Immature natural killer cell (primary cell): ENCODE measurements around the gene PRKAG2. TPM values are rescaled to one million over a fixed set of nuclear protein-coding genes. Genes with fewer than 3 reads are reported as not detected.

Experiments used
- DNase-seq, 3 donors: peaks; one replicate each; pipeline ENCODE4 v3.0.0; 2022; ENCODE audit warnings: mixed read lengths in 1 of 3
- H3K27ac Mint-ChIP-seq, 6 donors: one replicate each; pipeline ENCODE4 v1.8.0; 2020; ENCODE audit warnings: mixed read lengths in 6 of 6, mild to moderate bottlenecking in 5 of 6, inconsistent platforms in 4 of 6, moderate library complexity in 3 of 6
- H3K27me3 Mint-ChIP-seq, 3 donors: one replicate each; pipeline ENCODE4 v1.8.0; 2020 to 2021; ENCODE audit warnings: low read depth in 3 of 3, mild to moderate bottlenecking in 3 of 3, mixed read lengths in 3 of 3, moderate library complexity in 3 of 3, inconsistent platforms in 1 of 3
- H3K36me3 Mint-ChIP-seq, 3 donors: one replicate each; pipeline ENCODE4 v1.8.0; 2020; ENCODE audit warnings: mixed read lengths in 3 of 3, inconsistent platforms in 2 of 3, mild to moderate bottlenecking in 2 of 3
- H3K4me1 Mint-ChIP-seq, 2 donors: one replicate each; pipeline ENCODE4 v1.8.0; 2020; ENCODE audit warnings: inconsistent platforms in 2 of 2, mild to moderate bottlenecking in 2 of 2, mixed read lengths in 2 of 2, moderate library complexity in 1 of 2
- H3K4me3 Mint-ChIP-seq, 5 donors: one replicate each; pipeline ENCODE4 v1.8.0; 2020; ENCODE audit warnings: mild to moderate bottlenecking in 5 of 5, mixed read lengths in 5 of 5, inconsistent platforms in 3 of 5, moderate library complexity in 3 of 5
- H3K9me3 Mint-ChIP-seq, 6 donors: one replicate each; pipeline ENCODE4 v1.8.0; 2020; ENCODE audit warnings: mild to moderate bottlenecking in 6 of 6, mixed read lengths in 6 of 6, inconsistent platforms in 4 of 6, moderate library complexity in 3 of 6
- polyA plus RNA-seq, 3 donors: library from polyadenylated mRNA; unstranded; fragments of 300-500 nt; fragmentation: Illumina TruSeq; gene quantifications; one replicate each; pipeline ENCODE4 v1.2.3, GENCODE V29; 2021

Gene PRKAG2
- polyA plus RNA-seq, 3 donors from 2014 or later: 14.7 to 22.5 (median 19.1) TPM

- H3K36me3 Mint-ChIP-seq: no peaks in the 10 kb centered on the region
- DNase-seq: no peak
Measured at GRCh38 chr7:151840088-151840910, 36.6 kb downstream of the PRKAG2 start.

GRCh38 chr7:151839451-151839921 is 37.4 kb downstream of the PRKAG2 start:
- no peak for DNase-seq
- Mint-ChIP-seq H3K27ac (peak overlapping the region; percentile 82 to 95 (median 90)), H3K27me3 (peaks cover 0 to 16% (median 5%) of the 10 kb centered on the region in 3 donors), H3K4me3 (peak overlapping the region; percentile 78 to 87 (median 84)), H3K4me1 (peaks cover 21 to 37% of the 10 kb centered on the region in 2 donors), H3K9me3 (no peaks in the 10 kb centered on the region), H3K36me3 (no peaks in the 10 kb centered on the region)

More at GRCh38 chr7:151840088-151840910, 36.6 kb downstream of the PRKAG2 start:
- Mint-ChIP-seq H3K4me1 (peaks cover 21 to 37% of the 10 kb centered on the region in 2 donors), H3K27me3 (peaks cover 0 to 12% (median 5%) of the 10 kb centered on the region in 3 donors), H3K4me3 (peak overlapping the region; percentile 30 to 87 (median 81)), H3K9me3 (no peaks in the 10 kb centered on the region), H3K27ac (peak overlapping the region; percentile 82 to 95 (median 90))

GRCh38 chr7:151838861-151839381 is 38.0 kb downstream of the PRKAG2 start:
- peak; percentile 79 to 81 (median 81) for DNase-seq
- H3K27me3 Mint-ChIP-seq: peaks cover 0 to 16% (median 5%) of the 10 kb centered on the region in 3 donors
- H3K4me3 Mint-ChIP-seq: peak overlapping the region; percentile 78 to 87 (median 84)
- H3K27ac Mint-ChIP-seq: peak overlapping the region; percentile 82 to 95 (median 90)
- H3K9me3 Mint-ChIP-seq: no peaks in the 10 kb centered on the region
- no peaks in the 10 kb centered on the region for H3K36me3 Mint-ChIP-seq
- peaks cover 21 to 37% of the 10 kb centered on the region in 2 donors for H3K4me1 Mint-ChIP-seq

GRCh38 chr7:151838072-151838471 is 38.8 kb downstream of the PRKAG2 start:
- Mint-ChIP-seq H3K27ac (peak overlapping the region; percentile 82 to 95 (median 90)), H3K27me3 (peaks cover 0 to 16% (median 5%) of the 10 kb centered on the region in 3 donors), H3K4me3 (peak overlapping the region; percentile 7 to 85 (median 78)), H3K36me3 (peaks cover 0 to 2% (median 0%) of the 10 kb centered on the region in 3 donors), H3K4me1 (peaks cover 15 to 37% of the 10 kb centered on the region in 2 donors), H3K9me3 (no peaks in the 10 kb centered on the region)
- DNase-seq: no peak

- no peak for DNase-seq
- peaks cover 0 to 16% (median 5%) of the 10 kb centered on the region in 3 donors for H3K27me3 Mint-ChIP-seq
- H3K27ac Mint-ChIP-seq: peak overlapping the region; percentile 82 to 94 (median 86)
- H3K4me3 Mint-ChIP-seq: peak overlapping the region in 2 of 5 donors; percentile 9 to 21
- H3K36me3 Mint-ChIP-seq: peaks cover 0 to 7% (median 0%) of the 10 kb centered on the region in 3 donors
- H3K9me3 Mint-ChIP-seq: no peaks in the 10 kb centered on the region
- H3K4me1 Mint-ChIP-seq: peaks cover 15 to 37% of the 10 kb centered on the region in 2 donors
Measured at GRCh38 chr7:151837285-151838042, 39.5 kb downstream of the PRKAG2 start.

GRCh38 chr7:151836927-151837205 is 40.0 kb downstream of the PRKAG2 start:
- peaks cover 0 to 7% (median 0%) of the 10 kb centered on the region in 3 donors for H3K36me3 Mint-ChIP-seq
- H3K27ac Mint-ChIP-seq: peak overlapping the region in 5 of 6 donors; percentile 51 to 93 (median 82)
- peaks cover 15 to 37% of the 10 kb centered on the region in 2 donors for H3K4me1 Mint-ChIP-seq
- no peak overlapping the region for H3K4me3 Mint-ChIP-seq
- no peaks in the 10 kb centered on the region for H3K9me3 Mint-ChIP-seq
- no peak for DNase-seq
- peaks cover 0 to 16% (median 5%) of the 10 kb centered on the region in 3 donors for H3K27me3 Mint-ChIP-seq

GRCh38 chr7:151836191-151836926 is 40.6 kb downstream of the PRKAG2 start:
- Mint-ChIP-seq H3K27ac (peak overlapping the region in 5 of 6 donors; percentile 38 to 93 (median 69)), H3K27me3 (peaks cover 0 to 16% (median 5%) of the 10 kb centered on the region in 3 donors), H3K4me1 (peaks cover 15 to 37% of the 10 kb centered on the region in 2 donors), H3K36me3 (peaks cover 0 to 7% (median 0%) of the 10 kb centered on the region in 3 donors), H3K9me3 (no peaks in the 10 kb centered on the region), H3K4me3 (no peak overlapping the region)
- no peak for DNase-seq

- peaks cover 0 to 16% (median 5%) of the 10 kb centered on the region in 3 donors for H3K27me3 Mint-ChIP-seq
- peak overlapping the region in 5 of 6 donors; percentile 2 to 75 (median 55) for H3K27ac Mint-ChIP-seq
- H3K4me1 Mint-ChIP-seq: peaks cover 15 to 37% of the 10 kb centered on the region in 2 donors
- no peak overlapping the region for H3K4me3 Mint-ChIP-seq
- H3K36me3 Mint-ChIP-seq: peaks cover 0 to 7% (median 0%) of the 10 kb centered on the region in 3 donors
- no peaks in the 10 kb centered on the region for H3K9me3 Mint-ChIP-seq
- no peak for DNase-seq
Measured at GRCh38 chr7:151835636-151836035, 41.3 kb downstream of the PRKAG2 start.

- peak overlapping the region in 2 of 6 donors; percentile 26 to 76 for H3K27ac Mint-ChIP-seq
Measured at GRCh38 chr7:151834271-151835035, 42.5 kb downstream of the PRKAG2 start.

GRCh38 chr7:151833691-151834090 is 43.2 kb downstream of the PRKAG2 start:
- no peak for DNase-seq
- H3K4me1 Mint-ChIP-seq: peaks cover 24 to 28% of the 10 kb centered on the region in 2 donors
- no peak overlapping the region for H3K4me3 Mint-ChIP-seq
- H3K27ac Mint-ChIP-seq: peak overlapping the region in 1 of 6 donors; percentile 26
- H3K27me3 Mint-ChIP-seq: peaks cover 0 to 4% (median 0%) of the 10 kb centered on the region in 3 donors
- H3K9me3 Mint-ChIP-seq: no peaks in the 10 kb centered on the region
- H3K36me3 Mint-ChIP-seq: peaks cover 0 to 7% (median 0%) of the 10 kb centered on the region in 3 donors

More at GRCh38 chr7:151834271-151835035, 42.5 kb downstream of the PRKAG2 start:
- H3K36me3 Mint-ChIP-seq: peaks cover 0 to 7% (median 0%) of the 10 kb centered on the region in 3 donors
- peaks cover 0 to 11% (median 4%) of the 10 kb centered on the region in 3 donors for H3K27me3 Mint-ChIP-seq
- no peak for DNase-seq
- peaks cover 17 to 28% of the 10 kb centered on the region in 2 donors for H3K4me1 Mint-ChIP-seq
- no peaks in the 10 kb centered on the region for H3K9me3 Mint-ChIP-seq
- H3K4me3 Mint-ChIP-seq: no peak overlapping the region

- H3K27me3 Mint-ChIP-seq: peaks cover 0 to 3% (median 0%) of the 10 kb centered on the region in 3 donors
- peaks cover 20 to 29% of the 10 kb centered on the region in 2 donors for H3K4me1 Mint-ChIP-seq
- no peaks in the 10 kb centered on the region for H3K9me3 Mint-ChIP-seq
- H3K27ac Mint-ChIP-seq: peak overlapping the region in 2 of 6 donors; percentile 15 to 26
- H3K36me3 Mint-ChIP-seq: peaks cover 0 to 7% (median 0%) of the 10 kb centered on the region in 3 donors
- no peak for DNase-seq
- no peak overlapping the region for H3K4me3 Mint-ChIP-seq
Measured at GRCh38 chr7:151833213-151833651, 43.7 kb downstream of the PRKAG2 start.

- Mint-ChIP-seq H3K36me3 (peaks cover 0 to 7% (median 0%) of the 10 kb centered on the region in 3 donors), H3K4me3 (no peak overlapping the region), H3K27me3 (peaks cover 0 to 3% (median 0%) of the 10 kb centered on the region in 3 donors), H3K27ac (peak overlapping the region in 1 of 6 donors; percentile 26), H3K9me3 (no peaks in the 10 kb centered on the region), H3K4me1 (peaks cover 14 to 27% of the 10 kb centered on the region in 2 donors)
- no peak for DNase-seq
Measured at GRCh38 chr7:151832656-151833055, 44.3 kb downstream of the PRKAG2 start.
